Measurements from ENCODE around the gene CD9.

DNA sequence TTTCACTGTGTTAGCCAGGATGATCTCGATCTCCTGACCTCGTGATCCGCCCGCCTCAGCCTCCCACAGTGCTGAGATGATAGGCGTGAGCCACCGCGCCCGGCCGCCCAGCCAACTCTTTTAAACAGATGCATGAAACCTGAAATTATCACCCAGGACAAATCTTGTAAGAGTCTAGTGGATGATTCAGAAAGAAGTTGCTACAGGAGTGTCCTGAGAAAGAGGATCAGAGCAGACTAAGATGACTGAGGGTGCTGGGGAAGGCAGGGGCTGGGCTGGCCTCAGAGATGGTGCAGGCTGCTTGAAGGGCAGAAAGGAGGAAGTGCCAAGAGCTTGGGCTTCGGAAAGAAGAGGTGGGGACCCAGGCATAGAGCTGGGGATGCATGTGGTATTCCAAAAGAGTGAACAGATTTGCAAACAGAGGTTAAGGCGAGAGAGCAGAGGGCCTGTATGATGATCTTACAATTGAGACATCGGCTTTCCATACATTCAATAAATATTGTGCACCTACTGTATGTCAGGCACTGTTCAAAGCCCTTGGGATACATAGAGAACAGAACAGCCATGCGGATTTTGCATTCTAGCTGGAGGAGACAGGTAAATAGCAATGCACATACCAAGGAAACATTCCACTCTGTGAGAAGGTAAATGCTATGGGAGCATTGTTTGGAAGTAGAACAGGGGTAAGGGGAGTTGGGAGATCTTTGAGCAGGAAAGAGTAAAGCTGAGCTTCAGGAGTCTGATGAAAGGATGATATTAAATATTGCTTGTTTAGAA lies 7.4 kb upstream of the CD9 start:
- TF ChIP-seq, protein P1, sequence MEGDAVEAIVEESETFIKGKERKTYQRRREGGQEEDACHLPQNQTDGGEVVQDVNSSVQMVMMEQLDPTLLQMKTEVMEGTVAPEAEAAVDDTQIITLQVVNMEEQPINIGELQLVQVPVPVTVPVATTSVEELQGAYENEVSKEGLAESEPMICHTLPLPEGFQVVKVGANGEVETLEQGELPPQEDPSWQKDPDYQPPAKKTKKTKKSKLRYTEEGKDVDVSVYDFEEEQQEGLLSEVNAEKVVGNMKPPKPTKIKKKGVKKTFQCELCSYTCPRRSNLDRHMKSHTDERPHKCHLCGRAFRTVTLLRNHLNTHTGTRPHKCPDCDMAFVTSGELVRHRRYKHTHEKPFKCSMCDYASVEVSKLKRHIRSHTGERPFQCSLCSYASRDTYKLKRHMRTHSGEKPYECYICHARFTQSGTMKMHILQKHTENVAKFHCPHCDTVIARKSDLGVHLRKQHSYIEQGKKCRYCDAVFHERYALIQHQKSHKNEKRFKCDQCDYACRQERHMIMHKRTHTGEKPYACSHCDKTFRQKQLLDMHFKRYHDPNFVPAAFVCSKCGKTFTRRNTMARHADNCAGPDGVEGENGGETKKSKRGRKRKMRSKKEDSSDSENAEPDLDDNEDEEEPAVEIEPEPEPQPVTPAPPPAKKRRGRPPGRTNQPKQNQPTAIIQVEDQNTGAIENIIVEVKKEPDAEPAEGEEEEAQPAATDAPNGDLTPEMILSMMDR (optimal IDR thresholded peaks at IDR 0.05 in 1 of 3, IDR thresholded peaks at IDR 0.05 in 1 of 3, conservative IDR thresholded peaks at IDR 0.05 in 1 of 3; ENCODE audit: extremely low read depth in 1 of 3, insufficient read depth in 2 of 3, low read length in 3 of 3): no peak
- TF ChIP-seq EZH2 (IDR thresholded peaks at IDR 0.05; ENCODE audit: low read length): no peak
